HTERT RPE-1 (cell line): ENCODE data around the gene TPD52L1.

Source experiments
- in situ Hi-C: fragments of 300-500 bp; cut with MboI; formaldehyde crosslinking; loops from 4 replicates; pipeline ENCODE4 v1.14.3; 2020; ENCODE audit warnings: low sequenced_read_pairs

Gene TPD52L1

DNA sequence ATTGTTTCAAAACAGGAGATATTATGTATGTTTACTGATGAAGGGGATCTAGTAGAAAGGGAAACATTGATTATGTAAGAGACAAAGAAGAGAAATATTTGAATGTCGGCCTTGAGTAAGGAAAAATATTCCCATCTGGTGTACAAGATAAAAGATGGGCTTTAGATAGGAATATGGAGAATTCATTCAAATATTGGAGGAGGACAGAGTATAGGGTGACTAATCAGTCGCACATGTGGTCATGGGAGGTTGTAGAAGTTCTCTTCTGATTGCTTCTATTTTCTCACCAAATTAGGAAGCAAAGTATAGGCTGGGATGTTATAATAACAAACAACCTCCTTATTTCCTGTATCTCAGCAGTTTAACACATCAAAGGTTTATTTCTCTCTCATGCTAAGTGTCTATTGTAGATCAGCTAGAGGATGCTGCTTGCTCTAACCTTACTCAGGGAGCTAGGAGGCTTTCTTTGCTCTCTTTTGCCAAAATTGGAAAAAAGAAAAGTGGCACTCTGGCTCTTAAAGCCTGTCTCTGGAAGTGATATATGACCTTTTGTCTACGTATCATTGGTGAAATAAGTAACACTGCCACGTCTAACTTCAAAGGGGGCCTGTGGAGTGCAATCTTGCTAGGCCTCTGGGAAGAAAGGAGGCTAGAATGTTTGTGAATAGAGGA is 149.4 kb downstream of the TPD52L1 start:
- in situ Hi-C loops: loop anchor here (25.0 kb wide), 1 partner anchor 459 kb away; no protein-coding TSS in a partner anchor

DNA sequence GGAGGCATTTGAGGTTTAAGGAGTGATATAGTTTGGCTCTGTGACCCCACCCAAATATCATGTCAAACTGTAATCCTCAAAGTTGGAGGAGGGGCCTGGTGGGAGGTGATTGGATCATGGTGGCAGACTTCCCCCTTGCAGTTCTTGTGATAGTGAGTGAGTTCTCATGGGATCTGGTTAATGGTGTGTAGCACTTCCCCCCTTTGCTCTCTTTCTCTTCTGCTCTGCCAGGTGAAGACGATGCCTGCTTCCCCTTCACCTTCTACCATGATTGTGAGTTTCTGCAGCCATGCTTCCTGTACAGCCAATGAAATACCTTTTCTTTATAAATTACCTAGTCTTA is 149.9 kb downstream of the TPD52L1 start:
- in situ Hi-C loops: loop anchor here (25.0 kb wide), 1 partner anchor 459 kb away; no protein-coding TSS in a partner anchor

DNA sequence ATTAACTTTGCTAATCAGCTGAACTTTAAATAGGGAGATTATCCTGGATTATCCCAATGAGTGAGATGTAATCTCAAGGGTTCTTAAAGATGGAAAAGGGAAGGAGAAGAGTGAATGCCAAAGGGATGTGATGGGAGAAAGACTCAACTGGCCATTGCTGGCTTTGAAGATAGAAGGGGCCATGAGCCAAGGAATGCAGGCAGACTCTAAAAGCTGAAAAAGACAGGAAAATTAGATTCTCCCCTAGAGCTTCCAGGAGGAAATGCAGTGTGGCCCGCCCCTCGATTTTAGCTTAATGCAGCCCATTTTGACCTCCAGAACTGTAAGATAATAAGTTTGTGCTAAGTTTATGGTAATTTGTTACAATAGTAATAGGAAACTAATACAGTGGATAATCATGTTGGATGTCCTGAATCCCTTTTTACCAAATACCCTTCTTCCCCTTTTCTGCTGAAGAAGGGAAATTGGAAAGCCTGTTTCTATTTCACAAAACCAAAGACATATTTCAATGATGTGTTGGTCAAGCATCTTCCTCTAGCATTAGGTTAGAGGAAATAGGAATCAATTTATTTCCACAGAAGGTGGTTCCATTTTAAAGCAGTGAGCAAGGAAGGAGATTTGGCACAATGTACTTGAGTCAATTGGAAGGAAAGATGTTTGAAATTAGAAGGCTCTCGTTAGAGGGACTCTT is 151.5 kb downstream of the TPD52L1 start:
- in situ Hi-C loops: loop anchor here (25.0 kb wide), 1 partner anchor 457 kb away; no protein-coding TSS in a partner anchor

GRCh38 chr6:125306756-125307149 is 153.2 kb downstream of the TPD52L1 start:
- in situ Hi-C loops: loop anchor here (25.0 kb wide), 1 partner anchor 456 kb away; no protein-coding TSS in a partner anchor

DNA sequence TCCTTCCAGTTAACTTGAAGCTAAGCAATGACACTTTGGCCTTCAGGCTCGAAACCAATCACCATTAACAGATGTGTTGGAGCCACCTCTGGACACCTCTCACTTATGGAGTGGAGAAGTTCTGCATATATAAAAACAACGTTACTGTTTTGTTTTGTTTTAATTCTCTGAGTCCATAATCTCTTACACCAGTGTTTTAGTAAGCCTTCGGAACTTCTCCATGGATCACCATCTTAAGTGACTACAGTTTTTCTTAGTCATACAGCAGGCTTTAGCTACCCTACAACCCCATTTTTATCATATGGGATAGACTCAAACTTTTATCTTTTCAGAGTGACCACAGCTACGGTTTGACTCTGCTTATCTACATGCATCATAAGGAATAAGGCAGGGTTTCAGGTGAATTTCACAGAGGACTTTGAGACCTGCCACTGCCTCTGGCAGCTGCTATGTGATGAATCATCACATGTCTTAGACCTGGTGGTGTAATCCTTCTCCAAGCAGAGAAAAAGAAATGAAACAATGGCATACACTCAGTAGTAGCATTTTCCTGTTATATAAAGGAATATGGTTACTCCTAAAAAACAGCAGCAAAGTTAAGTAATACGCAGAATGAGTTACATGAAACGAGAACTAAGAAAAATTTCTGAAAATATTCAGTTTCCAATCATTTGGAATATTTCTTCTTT is 153.7 kb downstream of the TPD52L1 start:
- in situ Hi-C loops: loop anchor here (25.0 kb wide), 1 partner anchor 455 kb away; no protein-coding TSS in a partner anchor

- in situ Hi-C loops: loop anchor here (25.0 kb wide), 1 partner anchor 454 kb away; no protein-coding TSS in a partner anchor
Observed at GRCh38 chr6:125307964-125308615, 154.5 kb downstream of the TPD52L1 start.

GRCh38 chr6:125310994-125311649 is 157.5 kb downstream of the TPD52L1 start:
- in situ Hi-C loops: loop anchor here (25.0 kb wide), 1 partner anchor 451 kb away; no protein-coding TSS in a partner anchor

DNA sequence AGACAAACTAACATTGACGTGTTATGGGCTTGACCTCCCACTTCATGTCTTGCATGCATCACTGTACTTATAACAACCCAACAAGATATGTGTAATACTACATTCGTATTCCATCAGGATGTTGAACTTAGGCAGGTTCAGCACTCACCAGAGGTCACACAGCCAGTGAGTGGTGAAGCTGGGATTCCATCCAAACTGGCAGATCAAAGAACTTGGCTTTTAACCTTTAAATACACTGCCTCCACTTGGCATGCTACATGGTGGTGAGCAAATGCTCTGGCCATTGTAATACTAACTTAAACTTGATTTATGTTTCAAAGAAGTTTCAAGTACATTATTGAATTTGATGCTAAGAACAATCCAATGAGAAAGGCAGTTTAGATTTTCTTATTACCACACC is 158.9 kb downstream of the TPD52L1 start:
- in situ Hi-C loops: loop anchor here (25.0 kb wide), 1 partner anchor 450 kb away; no protein-coding TSS in a partner anchor

DNA sequence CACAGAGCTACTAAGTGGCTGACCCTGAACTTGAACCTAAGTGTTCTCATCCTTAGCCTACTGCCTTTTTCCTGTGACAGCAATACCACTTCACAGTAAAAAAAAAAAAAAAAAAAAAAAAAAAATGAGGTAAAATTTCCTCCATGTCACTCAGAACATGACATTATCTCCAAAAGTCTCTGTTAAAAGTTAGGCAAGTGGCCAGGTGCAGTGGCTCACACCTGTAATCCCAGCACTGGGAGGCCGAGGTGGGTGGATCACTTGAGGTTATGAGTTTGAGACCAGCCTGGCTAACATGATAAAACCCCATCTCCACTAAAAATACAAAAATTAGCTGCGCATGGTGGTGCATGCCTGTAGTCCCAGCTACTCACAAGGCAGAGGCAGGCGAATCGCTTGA is 159.4 kb downstream of the TPD52L1 start:
- in situ Hi-C loops: loop anchor here (25.0 kb wide), 1 partner anchor 449 kb away; no protein-coding TSS in a partner anchor
